ENCODE data around the gene ADNP.

- TF ChIP-seq CTCF (IDR thresholded peaks at IDR 0.05) (no peak), POLR2A (IDR thresholded peaks at IDR 0.05) (no peak)
Measured at GRCh38 chr20:50913690-50914375, 17.4 kb downstream of the ADNP start.

Measured in Peyer's patch (tissue), 4 donors.